NK-92 treated with Interleukin-12 subunit alpha and Interleukin-12 subunit beta, amount 100 ng/mL, for 24 hours (cell line): ENCODE results near the gene SLC10A7.

ENCODE experiments used
- DNase-seq: peaks from one replicate; lab custom pipeline; 2025; lab: John Stamatoyannopoulos, UW

The SLC10A7 gene

DNA sequence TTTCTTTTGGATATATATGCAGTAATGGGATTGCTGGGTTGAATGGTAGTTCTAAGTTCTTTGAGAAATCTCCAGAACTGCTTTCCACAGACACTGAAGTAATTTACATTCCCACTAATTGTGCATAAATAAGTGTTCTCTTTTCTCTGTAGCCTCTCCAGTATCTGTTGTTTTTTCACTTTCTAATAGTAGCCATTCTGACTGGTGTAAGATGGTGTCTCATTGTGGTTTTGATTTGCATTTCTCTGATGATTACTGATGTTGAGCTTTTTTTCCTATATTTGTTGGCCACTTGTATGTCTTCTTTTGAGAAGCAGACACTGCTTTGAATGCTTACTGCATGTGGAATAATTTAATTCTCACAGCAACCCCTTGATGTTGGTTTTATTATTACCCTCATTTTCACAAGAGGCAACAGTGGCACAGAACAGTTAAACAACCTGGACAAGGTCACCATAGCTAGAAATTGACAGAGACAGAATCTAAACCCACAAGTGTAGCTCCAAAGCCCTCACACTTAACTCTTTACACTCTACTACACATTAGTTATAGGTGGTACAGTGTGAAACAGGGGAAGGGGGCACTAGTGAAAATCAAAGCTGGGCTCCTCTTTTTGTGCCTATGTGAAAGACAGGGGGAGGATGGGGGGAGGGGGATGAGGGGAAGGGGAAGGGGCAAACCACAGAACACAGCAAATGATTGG is 211.3 kb downstream of the SLC10A7 start:
- no peak for DNase-seq

DNA sequence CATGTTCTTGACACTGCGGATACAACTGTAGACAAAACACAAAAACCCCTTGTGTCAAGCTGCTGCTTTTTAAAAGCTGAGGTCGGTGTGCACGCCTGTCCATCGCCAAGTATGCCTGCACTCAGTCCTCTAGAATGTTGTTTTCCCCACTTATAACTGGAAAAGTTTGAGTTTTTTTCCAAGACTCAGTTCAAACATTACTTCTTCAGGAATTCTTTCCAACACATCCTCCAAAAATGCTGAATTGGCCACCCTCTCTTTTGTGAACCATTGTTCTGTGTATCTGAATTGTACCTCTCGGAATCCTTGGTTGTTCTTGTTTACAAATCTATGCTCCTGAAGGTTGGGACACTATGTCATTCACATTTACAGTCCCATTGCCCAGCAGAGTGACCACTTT is 212.8 kb downstream of the SLC10A7 start:
- no peak for DNase-seq

DNA sequence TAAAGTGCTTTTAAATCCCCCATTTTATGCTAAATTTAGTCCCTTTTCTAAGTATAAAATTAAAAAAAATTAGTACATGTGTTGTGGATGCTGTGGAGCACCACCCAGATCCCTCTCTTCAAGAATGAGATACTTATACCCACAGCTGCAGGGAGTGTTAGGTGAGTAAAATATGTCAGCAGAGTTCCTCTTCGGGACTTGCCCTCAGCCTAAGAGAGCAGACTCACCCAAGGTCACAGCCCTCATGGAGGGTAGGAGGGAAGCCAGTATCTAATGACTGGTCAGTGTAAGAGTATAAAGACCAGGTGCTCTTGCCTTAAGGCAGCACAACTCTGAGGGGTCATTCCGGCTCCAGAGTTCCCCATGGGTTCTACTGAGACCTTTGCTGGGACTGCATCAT is 218.9 kb downstream of the SLC10A7 start:
- no peak for DNase-seq

DNA sequence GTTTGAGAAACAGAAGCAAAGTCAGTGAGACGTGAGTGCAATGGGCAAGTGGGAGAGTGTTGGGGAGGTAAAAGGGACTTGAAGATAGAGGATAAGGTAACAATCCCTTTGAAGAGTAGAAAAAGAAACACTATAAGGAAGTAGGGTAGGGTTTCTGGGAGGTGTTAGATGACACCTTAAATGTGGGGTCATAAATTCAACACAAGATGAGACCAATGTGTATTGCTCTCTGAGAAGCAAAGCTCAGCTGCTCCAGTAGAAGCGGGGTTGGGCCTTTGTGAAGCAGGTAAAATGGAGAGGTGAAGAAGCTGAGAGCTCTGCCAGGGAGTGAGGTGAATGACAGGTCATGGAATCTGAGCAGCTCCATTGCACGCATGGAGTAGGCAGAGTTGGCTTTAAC is 222.1 kb downstream of the SLC10A7 start:
- DNase-seq, result no peak

DNA sequence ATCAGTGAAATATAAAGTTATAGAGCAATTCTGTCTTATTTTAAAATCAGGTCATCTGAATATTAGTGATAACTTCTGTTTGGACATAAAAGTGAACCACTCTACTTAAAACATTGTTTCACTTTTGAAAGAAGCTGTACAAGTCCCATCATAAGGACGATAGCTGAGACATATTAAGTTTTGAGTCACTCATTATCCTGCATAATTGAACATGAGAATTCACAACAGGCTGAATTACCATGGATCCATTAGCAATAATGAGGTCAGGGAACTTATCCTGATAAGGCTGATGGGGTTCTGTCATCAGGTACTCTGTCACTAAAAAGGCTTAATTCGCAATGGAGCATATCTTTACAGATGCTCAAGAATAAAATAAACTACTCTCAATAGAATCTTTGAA is 227.0 kb downstream of the SLC10A7 start:
- DNase-seq, result no peak

DNA sequence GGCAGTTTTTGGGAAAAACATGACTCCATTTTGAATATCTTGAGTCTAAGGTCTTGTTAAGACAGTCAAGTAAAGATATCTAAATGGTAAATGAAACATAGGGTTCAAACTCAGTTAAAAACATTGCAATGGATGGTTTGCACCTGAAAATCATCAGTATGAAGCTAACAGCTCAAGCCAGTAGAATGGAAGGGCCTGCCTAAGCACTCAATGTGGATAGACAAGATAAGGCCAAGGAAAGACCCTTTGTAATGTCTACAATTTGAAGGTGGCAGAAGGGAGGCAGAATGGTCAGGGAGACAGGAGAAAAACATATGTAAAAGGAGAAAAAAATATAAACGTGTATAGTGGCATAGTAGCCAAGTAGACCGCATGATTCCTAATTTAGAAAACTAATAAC is 229.2 kb downstream of the SLC10A7 start:
- DNase-seq, result no peak

DNA sequence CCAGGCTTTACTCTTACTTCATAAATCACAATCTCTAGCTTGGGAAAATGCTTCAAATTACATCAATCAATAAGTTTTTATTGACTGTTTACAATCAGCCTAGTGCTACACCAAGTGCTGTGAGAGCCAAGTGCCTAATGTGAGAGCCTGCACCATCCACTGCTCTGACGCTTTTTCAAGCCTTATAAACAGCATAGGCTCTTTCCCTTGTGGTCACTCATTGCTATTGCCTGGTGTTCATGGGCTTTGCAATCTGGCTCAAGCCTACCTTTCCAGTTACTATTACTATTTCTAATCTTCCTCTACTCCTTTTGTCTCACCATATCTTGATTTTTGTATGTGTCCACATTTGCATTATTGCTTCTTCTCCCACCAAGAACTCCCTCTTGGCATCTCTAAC is 230.4 kb downstream of the SLC10A7 start:
- DNase-seq, result no peak

DNA sequence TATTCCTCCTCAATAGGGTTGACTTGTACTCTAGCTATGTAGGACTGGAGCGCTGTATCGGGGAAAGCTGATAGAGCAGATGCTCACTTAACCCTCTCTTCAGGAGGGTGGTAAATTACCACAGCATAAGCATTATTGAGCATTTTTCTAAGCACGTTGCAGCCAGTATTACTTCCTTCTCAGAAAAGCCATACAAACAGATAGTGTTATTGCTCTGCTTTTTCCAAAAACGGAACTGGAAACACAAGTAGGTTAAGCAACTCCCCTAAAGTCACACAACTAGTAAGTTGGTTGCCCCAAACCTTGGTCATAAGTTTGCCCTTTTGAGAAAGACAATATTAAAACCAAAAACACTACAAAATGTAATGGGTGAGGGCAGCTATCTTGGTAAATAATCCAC is 233.5 kb downstream of the SLC10A7 start:
- no peak for DNase-seq

DNA sequence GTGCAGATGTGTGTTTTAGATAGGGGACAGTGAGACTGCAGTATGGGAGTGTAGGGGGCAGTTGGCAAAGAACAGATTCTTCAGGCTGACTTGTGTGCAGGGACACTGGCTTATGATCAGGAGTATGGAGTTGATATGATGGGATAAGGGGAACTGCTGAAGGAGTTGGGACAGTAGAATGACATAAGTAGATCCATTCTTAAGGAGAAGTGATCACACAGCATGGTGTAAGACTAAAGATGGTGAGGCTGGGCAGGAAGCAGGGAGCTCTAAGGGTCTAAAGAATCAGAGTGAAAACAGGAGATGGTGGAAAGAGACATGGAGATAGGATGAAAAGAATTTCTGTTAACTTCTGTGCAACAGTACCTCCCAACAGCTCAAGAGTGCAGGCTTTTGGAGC is 236.7 kb downstream of the SLC10A7 start:
- DNase-seq, result no peak

DNA sequence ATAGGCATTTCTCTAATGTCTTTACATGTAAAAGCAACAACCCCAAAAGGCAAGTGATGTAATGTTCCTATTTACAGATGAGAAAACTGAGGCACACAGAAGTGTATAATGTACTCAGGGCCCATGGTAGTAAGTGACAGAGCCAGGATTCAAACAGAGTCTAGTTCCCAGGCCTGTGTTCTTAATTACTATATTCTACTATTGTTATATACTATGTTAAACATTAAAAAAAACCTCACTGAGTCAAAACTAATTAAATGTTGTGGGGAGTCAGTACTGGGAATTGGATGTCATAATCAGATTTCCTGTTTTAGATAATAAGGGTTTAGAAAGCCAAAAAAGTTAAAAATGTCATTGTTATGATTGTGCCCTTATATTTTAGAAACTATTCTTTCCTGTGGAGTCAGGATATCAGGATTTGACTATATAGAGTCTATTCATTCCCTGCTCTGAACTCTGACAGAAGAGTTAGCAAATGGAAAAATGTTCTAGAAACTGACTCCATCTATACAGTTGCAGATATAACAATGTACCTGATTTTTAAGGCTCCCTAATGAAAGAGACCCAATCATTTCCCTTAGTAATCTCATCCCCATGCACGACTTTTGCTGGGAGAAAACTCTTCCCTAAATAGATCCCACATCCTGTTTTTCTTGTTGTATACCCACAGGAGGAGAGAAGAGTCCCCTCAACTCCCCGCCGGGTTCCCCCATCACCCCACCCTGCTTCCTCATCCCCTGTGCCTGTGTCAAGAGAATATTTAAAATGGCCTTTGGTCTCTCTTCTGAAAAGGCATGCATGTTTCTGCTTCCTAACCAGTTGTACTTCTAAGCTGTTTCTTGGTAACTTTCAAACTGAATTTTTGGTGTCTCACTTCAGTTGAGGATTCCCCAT is 237.7 kb downstream of the SLC10A7 start:
- no peak for DNase-seq

DNA sequence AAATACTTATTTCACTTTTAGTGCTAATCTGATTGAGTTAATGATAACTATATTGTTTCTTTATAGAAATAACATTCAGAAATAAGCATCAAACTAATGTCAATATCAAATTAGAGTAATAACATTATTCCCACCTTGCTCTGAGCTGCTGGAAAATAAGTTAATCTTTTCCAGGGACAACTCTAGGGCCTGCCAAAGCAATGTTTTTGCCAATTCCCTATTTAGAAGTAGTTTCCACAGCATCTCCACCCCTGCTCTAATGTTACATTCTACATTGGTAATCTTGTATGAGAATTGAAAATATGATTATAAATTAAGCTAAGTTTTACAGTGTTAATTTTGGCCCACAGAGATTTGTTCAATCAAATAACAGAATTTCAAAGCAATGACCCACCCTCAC is 239.1 kb downstream of the SLC10A7 start:
- no peak for DNase-seq

DNA sequence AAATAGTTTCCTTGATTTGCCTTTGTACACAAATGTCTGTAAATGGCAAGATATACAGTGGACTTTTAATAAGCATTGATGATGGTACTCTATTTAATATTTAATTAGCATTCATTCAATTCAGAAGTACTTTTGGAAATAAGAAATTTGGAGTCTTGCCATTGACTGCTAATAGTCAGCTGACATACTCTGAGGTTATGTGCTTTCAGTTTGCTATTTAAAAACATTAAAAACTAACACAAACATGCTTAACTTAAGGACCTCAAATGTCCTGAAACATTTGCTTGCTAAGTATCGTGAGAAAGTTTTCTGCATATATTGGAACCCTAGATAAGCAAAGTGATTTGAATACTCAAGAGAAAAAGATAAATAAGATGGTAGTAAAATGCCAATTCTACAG is 242.8 kb downstream of the SLC10A7 start:
- no peak for DNase-seq

DNA sequence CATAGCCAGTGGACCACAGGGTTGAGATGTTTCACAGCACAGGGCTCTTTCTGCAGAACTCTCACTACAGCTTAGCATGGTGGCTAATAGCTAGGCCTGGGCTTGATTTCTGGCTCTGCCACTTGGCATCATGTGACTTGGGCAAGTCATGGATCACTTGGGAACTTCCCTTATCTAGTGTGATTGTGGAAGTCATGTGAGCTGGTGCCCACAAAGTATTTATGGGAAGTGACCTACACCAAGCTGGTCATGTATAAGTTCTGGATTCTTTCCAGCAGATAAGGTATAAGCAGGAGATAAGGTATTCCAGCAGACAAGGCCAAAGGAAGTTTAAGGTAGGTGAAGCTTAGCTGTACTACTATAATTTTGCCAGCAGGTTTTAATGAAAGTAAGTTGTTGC is 246.4 kb downstream of the SLC10A7 start:
- no peak for DNase-seq

DNA sequence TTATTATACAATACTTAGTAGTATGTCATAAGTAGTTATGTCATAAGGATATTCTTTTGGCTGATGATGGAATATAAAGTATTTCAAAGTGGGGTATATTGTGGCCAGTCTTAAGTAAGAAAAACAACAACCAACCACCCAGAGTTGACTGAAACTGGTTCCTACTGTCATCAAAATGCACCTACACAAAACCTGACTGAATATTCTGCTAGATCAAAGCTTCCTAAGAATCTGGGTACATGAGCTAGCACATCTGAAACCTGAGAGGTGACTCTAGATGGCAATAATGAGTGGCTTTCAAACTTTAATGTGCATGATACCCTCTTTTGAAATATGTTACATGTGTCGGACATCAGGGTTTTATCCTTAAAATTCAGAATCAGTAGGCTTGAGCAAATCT is 247.0 kb downstream of the SLC10A7 start:
- DNase-seq, result no peak

DNA sequence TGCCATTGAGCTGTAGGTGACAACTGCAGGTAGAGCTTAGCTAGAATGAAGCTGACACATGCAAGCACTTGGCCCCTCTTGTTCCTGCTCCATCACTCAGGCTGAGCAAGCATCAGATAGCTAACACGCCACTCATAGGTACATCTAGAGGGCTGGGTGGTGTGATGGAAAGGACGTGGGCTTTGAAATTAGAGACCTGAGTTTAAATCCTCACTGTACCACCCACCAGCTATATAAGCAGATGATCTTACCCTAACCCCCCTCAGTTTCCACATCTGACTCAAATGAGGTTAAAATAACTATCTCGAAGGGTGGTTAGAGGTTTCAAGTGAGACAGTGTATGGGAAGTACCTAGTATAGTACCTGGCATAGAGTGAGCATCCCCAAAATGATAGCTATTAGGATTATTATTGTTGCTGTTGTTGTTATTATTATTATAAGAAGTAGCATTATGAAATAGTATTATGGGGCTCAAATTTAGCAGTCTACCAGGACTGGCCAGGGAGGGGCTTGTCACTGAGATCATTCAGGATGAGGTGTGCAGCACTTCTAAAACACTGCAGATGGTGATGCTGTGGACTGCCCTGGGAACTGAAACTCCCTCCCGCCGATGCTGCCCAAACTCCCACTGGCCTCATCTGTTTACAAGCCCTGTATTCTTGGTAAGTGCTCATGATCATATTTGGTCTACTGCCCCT is 248.4 kb downstream of the SLC10A7 start:
- DNase-seq, result no peak

DNA sequence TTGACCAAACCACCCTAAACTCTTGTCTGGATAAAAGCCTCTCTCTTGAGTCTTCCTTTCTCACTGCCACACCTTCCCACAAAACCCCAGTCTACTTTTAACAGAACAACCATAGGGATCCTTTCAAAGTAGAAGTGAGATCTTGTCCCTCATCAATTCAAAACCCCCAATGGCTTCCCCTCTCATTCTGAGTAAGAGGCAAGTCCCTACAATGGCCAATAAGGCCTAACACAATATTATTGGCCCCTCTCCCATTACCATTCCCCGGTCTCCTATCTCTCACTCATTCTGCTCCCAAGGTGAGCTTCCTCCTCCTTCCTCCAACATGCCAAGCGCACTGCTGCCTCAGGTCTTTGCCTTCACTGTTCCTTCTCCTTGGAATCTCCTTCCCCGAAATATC is 250.3 kb downstream of the SLC10A7 start:
- no peak for DNase-seq

DNA sequence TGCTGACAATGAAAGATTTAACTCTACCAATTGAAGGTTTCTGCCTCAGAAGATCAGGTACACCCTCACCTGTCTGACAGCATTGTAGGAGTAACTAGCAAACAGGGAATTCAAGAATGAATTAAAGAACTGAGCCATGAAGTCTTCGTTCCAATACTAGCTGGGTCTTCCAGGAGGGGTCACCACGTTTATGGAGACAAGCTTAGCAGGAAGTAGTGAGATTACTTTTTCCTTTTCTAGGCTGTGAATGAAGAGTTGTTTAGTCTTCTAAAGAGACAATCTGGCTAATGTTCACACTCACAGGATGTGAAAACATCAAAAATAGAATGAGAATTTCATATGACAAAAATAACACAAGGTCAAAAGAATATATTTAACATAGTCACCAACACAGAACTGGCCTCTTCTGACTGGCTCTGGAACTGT is 252.5 kb downstream of the SLC10A7 start:
- no peak for DNase-seq

DNA sequence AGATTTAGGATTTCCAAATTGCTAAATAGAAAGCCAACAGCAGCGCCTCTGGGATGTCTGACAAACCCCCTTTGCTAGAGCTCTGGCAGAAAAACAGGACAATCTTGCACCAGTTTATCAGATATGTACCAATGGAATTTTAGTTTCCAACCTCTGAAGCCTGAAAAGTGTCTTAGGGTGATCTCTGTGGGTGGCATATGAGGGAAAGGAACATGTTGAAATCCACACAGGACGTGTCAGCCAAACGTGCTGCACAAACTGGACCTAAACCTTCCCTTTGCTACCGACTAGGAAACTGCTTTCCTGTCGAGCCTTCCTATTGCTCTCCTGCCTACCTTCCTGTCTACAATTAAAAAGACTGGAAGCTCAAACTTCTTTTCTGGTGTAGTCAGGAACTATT is 253.9 kb downstream of the SLC10A7 start:
- DNase-seq, result no peak

DNA sequence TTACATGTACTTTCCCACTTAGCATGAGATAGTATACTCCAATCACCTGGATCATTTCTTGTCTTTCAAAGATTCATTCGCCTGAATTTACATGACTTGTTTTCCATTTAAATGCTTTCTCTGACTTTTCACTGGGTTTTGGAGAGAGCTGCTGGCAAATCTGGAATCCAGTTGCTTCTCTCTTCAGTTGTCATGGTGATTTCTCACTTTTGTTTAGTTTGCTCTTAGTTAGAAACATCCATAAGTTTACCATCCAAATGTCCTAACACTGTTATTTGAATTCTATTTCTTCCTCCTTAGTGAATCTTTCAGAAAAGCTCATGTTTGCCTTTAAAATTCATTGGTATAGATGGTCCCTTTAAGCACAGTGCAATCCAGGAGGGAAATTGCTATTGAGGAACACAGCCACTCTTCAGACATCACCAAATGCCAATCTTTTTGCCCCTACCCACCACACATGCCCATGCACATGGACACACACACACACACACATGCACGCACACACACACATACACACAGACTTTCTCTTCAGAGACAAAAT is 255.7 kb downstream of the SLC10A7 start:
- no peak for DNase-seq

DNA sequence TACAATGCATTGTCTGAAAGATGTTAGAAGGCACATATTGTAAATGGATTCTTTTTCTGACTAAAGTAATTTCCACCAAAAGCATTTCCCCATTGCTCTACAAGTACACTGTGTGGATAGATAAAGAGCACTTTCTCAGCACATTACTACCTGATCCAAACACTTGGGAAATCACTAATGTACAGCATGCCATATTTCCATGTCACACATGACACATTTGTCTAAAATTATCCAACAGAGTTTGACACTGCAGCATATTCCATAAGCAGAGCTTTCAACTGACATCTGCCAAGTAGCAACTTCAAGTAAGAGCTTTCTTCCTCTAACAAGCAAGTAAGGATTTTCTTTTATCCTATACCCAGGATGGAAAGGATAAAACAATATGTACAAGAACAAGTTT is 257.9 kb downstream of the SLC10A7 start:
- no peak for DNase-seq

DNA sequence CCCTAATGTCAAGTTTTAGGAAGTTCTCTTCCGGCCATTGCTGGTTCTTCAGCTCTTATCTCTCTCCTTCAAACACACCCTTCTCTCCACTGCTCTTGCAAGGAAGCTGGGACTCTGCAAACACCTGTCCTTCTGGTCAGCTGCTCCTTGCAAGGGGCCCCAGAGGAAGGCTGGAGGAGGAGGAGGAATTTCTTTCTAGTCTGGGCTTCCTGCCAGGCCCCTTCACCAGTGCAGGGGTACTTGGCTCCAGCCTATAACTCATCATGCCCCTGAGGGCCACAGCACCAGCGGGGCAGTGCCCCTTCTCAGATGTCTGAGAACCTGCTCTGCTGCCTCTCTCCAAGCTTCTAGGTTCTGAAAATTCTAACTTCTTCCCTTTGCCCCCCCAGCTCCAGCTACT is 260.7 kb downstream of the SLC10A7 start:
- DNase-seq, result no peak

DNA sequence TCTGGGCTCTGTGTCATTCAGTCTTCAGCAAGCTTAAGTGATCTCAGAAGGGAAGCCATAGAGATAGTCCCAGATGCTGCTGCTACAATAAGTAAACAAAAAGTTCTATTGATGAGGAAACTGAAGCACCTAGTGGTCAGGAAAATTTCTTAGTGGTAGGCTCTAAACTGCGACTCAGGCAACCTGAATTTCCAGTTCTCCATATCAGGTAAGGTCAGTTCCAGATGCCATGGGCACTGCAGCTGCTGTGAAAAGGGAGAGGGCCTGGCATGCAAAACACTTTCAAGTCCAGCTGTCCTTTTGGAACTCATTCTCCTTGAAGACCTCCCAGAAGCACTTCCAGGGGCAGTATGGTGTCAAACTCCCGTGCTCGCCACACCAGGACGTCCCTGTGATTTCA is 261.2 kb downstream of the SLC10A7 start:
- no peak for DNase-seq

DNA sequence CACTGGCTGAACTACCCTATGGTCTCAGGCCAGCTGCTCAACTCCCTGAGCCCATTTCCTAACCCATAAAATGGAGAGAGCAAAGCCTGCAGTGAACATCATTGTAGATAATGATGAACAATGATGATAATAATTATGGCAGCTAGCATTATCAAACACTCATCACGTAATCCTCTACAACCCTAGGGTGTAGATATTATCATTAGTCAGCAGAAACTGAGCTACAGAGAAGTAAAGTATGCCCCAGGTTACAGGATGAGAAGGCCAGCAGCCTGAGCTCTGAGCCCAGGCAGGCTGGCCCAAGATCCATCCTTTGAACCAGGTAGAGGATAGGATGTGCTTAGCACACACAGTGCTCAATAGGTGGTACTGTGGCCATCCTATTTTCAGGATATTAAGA is 264.2 kb downstream of the SLC10A7 start:
- DNase-seq, result no peak
